Heart left ventricle (tissue), 16 donors: ENCODE results near the gene MEIOB. TPM values are rescaled to one million over a fixed set of nuclear protein-coding genes. Genes with fewer than 3 reads are reported as not detected.

Experiments
- ATAC-seq, 4 donors: fragments of 200-7000 bp; cut with Tn5 transposase; one replicate each; pipeline ENCODE4 v1.9.1; 2020 to 2022; ENCODE audit warnings: moderate library complexity in 4 of 4, mild to moderate bottlenecking in 3 of 4, moderate number of reproducible peaks in 1 of 4
- DNase-seq, 5 donors: peaks; one replicate each; pipeline ENCODE4 v3.0.0-alpha.2; 2020
- H3K27ac ChIP-seq, 12 donors: fragments of 200-600 bp; sonication (generic) in 4 of 12; one replicate each; pipeline versions ENCODE4 v1.5.0 to v1.8.0; 2016 to 2022; ENCODE audit warnings: mild to moderate bottlenecking in 2 of 12
- H3K27me3 ChIP-seq, 9 donors: fragments of 200-600 bp; sonication (generic) in 2 of 9; one replicate each; pipeline versions ENCODE4 v1.5.1 to v1.8.0; 2016 to 2022; ENCODE audit warnings: mild to moderate bottlenecking in 3 of 9
- H3K36me3 ChIP-seq, 9 donors: fragments of 200-600 bp; sonication (generic) in 2 of 9; one replicate each; pipeline versions ENCODE4 v1.5.0 to v1.8.0; 2018 to 2022; ENCODE audit warnings: mild to moderate bottlenecking in 2 of 9
- H3K4me1 ChIP-seq, 12 donors: fragments of 200-600 bp; sonication (generic) in 4 of 12; one replicate each; pipeline versions ENCODE4 v1.5.0 to v1.8.0; 2016 to 2022; ENCODE audit warnings: mild to moderate bottlenecking in 3 of 12
- H3K4me3 ChIP-seq, 12 donors: fragments of 200-600 bp; sonication (generic) in 4 of 12; one replicate each; pipeline versions ENCODE4 v1.5.0 to v1.8.0; 2017 to 2022; ENCODE audit warnings: mild to moderate bottlenecking in 9 of 12, moderate library complexity in 4 of 12
- H3K9me3 ChIP-seq, 12 donors: fragments of 200-600 bp; sonication (generic) in 4 of 12; one replicate each; pipeline versions ENCODE4 v1.5.0 to v1.8.0; 2016 to 2022; ENCODE audit warnings: mild to moderate bottlenecking in 1 of 12
- POLR2A ChIP-seq, 2 donors: fragments of 450-650 bp; IDR thresholded peaks; one replicate each; pipeline ENCODE4 v1.6.1; 2017; ENCODE audit warnings: antibody characterized with exemption in 2 of 2, mild to moderate bottlenecking in 2 of 2, moderate library complexity in 2 of 2
- WGBS, 4 donors: extraction: QIAGEN DNeasy Blood & Tissue Kit in 2 of 4; methylation state at CpG; one replicate each; pipeline versions ENCODE4 v1.1.5 to v1.1.7; 2013 to 2018; 5-methylcytosine and 5-hydroxymethylcytosine counted together
- intact Hi-C, 10 donors: fragments of 100-400 bp; cut with DNase I; formaldehyde crosslinking; loops; one replicate each; pipeline versions ENCODE4 v1.11.1 to v1.14.2; 2022
- polyA plus RNA-seq, 2 donors: library from polyadenylated mRNA; stranded (reverse); fragments of 200-250 nt; gene quantifications; one replicate each; pipeline ENCODE4 v1.2.3, GENCODE V29; 2013
- total RNA-seq, 9 donors: library from RNA; depleted of rRNA in 2 of 9; stranded (reverse); fragments of >200 nt in 2 of 9; fragmentation: NEBNext Ultra II Directional in 3 of 9; extraction: Animal tissue kit (Norgen Biotek cat#: 25700) in 3 of 9; gene quantifications; one replicate each; pipeline versions ENCODE4 v1.1.0 to v1.2.4, GENCODE V29; 2016 to 2023
- TF ChIP-seq, protein P1 (sequence below), 12 donors: fragments of 200-600 bp; sonication (generic) in 4 of 12; IDR thresholded peaks; one replicate each; pipeline versions ENCODE4 v1.5.0 to v1.8.0; 2018 to 2022; ENCODE audit warnings: antibody characterized with exemption in 12 of 12, mild to moderate bottlenecking in 5 of 12
- donor health status: ischemic (EF 13 %, LVEDD 7.1; RV severe dilation, severe dysfunction).
- donor health status: healthy with polysubstance abuse.
- donor health status: DM: no; HTN: yes; CAD: no.
- donor health status: DM: no; HTN: no; CAD: no.
- donor health status: ischemic (EF 25% LVEDD 6.9; RV normal size, moderate dysfunction).
- donor health status: ischemic (EF 25% LVEDD 5.7; RV mildly dilated, moderate dysfunction).
- donor health status: healthy.
- donor health status: DM: yes; HTN: yes; CAD: no.
- donor health status: ischemic (EF 35%, LVEDD 5.7; RV mildly dilated, moderate dysfunction).
- donor health status: nonischemic (EF 11% LVEDD 7.7; RV severe dilation, severe dysfunction).
- donor health status: DM: yes; HTN: yes; CAD: no.
- donor health status: PGD.
- donor health status: ischemic (EF 29% LVEDD 5.4; RV normal size, mild dysfunction).
- donor health status: nonischemic (EF 23%, LVEDD 6.1; RV moderate dilation, normal function).

The MEIOB gene
- total and polyA plus RNA-seq, 11 donors = not detected

DNA sequence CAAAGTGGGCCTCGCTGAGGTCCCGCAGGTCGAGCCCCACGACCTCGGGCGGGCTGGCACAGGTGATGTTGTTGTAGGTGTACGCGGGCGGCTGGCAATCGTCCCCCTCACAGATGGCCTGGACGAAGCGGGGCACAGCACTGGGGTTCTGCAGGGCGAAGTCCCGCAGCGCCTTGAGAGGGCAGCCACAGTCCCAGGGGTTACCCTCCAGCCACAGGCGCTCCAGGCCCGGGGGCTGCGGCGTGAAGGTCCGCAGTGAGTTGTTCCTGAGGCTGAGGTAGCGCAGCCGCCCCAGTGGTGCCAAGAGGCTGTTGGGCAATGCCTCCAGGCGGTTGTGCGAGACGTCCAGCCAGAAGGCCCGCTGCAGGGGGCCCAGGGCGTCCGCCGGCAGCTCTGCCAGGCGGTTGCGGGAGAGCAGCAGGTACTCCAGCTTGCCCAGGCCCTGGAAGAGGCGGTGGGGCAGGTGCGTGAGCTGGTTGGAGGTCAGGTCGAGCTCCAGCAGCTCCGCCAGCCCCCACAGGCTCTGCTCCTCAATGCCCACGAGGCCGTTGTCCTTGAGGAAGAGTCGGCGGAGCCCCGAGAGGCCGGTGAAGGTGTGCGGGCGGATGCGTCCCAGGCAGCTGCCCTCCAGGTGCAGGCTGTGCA lies 81.2 kb downstream of the MEIOB start:
- intact Hi-C loops = no loop called here
- DNase-seq (peak in 2 of 5 donors; percentile 7 to 16), ATAC-seq (no peak)
- no peak for TF ChIP-seq POLR2A (IDR thresholded peaks at IDR 0.05)
- TF ChIP-seq, protein P1, sequence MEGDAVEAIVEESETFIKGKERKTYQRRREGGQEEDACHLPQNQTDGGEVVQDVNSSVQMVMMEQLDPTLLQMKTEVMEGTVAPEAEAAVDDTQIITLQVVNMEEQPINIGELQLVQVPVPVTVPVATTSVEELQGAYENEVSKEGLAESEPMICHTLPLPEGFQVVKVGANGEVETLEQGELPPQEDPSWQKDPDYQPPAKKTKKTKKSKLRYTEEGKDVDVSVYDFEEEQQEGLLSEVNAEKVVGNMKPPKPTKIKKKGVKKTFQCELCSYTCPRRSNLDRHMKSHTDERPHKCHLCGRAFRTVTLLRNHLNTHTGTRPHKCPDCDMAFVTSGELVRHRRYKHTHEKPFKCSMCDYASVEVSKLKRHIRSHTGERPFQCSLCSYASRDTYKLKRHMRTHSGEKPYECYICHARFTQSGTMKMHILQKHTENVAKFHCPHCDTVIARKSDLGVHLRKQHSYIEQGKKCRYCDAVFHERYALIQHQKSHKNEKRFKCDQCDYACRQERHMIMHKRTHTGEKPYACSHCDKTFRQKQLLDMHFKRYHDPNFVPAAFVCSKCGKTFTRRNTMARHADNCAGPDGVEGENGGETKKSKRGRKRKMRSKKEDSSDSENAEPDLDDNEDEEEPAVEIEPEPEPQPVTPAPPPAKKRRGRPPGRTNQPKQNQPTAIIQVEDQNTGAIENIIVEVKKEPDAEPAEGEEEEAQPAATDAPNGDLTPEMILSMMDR (IDR thresholded peaks at IDR 0.05) = no peak
- Histone ChIP-seq H3K9me3 (no peaks in the 10 kb centered on the region), H3K4me1 (peaks cover 0 to 5% (median 0%) of the 10 kb centered on the region in 12 donors), H3K36me3 (peaks cover 0 to 55% (median 32%) of the 10 kb centered on the region in 9 donors), H3K27me3 (no peaks in the 10 kb centered on the region), H3K4me3 (no peak overlapping the region), H3K27ac (no peak overlapping the region)
- 89 to 98% (median 95%) methylated on average over 30 to 44 of the region's 44 CpGs for WGBS, 4 donors

DNA sequence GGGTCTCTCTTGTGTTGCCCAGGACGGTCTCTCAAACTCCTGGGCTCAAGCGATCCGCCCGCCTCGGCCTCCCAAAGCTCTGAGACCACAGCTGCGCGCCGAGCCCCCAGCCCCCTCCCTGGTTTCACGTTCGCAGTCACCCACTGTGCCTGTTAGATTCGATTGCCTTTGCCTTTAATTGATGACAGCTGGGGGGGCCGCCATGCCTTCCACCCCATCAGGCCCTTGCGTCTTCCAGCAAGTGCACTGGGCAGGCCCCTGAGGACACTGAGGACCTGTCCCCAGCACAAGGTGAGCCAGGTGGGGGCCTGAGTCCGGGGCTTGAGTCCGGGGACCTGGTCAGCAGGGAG lies 81.7 kb downstream of the MEIOB start:
- no peak for ATAC-seq
- Histone ChIP-seq H3K4me3 (no peak overlapping the region), H3K27me3 (no peaks in the 10 kb centered on the region), H3K9me3 (no peaks in the 10 kb centered on the region), H3K4me1 (peaks cover 0 to 10% (median 0%) of the 10 kb centered on the region in 12 donors), H3K36me3 (peaks cover 0 to 55% (median 32%) of the 10 kb centered on the region in 9 donors), H3K27ac (no peak overlapping the region)
- TF ChIP-seq, protein P1 (IDR thresholded peaks at IDR 0.05) = no peak
- no peak for TF ChIP-seq POLR2A (IDR thresholded peaks at IDR 0.05)
- WGBS, 4 donors = 94 to 99% (median 95%) methylated on average over 13 to 15 of the region's 15 CpGs
- DNase-seq = no peak
- intact Hi-C loops = no loop called here

- Histone ChIP-seq H3K27me3 (no peaks in the 10 kb centered on the region), H3K36me3 (peaks cover 0 to 55% (median 32%) of the 10 kb centered on the region in 9 donors)
Observed at GRCh38 chr16:1789643-1790045, 82.3 kb downstream of the MEIOB start.

GRCh38 chr16:1788708-1789100 lies 83.3 kb downstream of the MEIOB start:
- intact Hi-C loops = no loop called here
- Histone ChIP-seq H3K4me3 (no peak overlapping the region), H3K9me3 (no peaks in the 10 kb centered on the region), H3K4me1 (peaks cover 0 to 24% (median 7%) of the 10 kb centered on the region in 12 donors), H3K36me3 (peaks cover 0 to 55% (median 32%) of the 10 kb centered on the region in 9 donors), H3K27ac (no peak overlapping the region), H3K27me3 (no peaks in the 10 kb centered on the region)
- WGBS, 4 donors = 58 to 70% (median 65%) methylated on average over 5 to 19 of the region's 19 CpGs
- peak in 3 of 5 donors; percentile 8 to 20 (median 17) for DNase-seq
- no peak for TF ChIP-seq POLR2A (IDR thresholded peaks at IDR 0.05)
- TF ChIP-seq, protein P1 (IDR thresholded peaks at IDR 0.05) = no peak
- ATAC-seq = peak in 1 of 4 donors; percentile 4

More at GRCh38 chr16:1789643-1790045, 82.3 kb downstream of the MEIOB start:
- Histone ChIP-seq H3K4me1 (peaks cover 0 to 15% (median 4%) of the 10 kb centered on the region in 12 donors), H3K9me3 (no peaks in the 10 kb centered on the region), H3K27ac (no peak overlapping the region), H3K4me3 (no peak overlapping the region)
- TF ChIP-seq, protein P1 (IDR thresholded peaks at IDR 0.05) = no peak
- TF ChIP-seq POLR2A (IDR thresholded peaks at IDR 0.05) = no peak
- 89 to 92% (median 92%) methylated on average over 11 to 25 of the region's 25 CpGs for WGBS, 4 donors
- DNase-seq = peak in 3 of 5 donors; percentile 6 to 26 (median 16)
- ATAC-seq = no peak
- intact Hi-C loops = no loop called here
